Measurements from ENCODE around the gene REEP1.

REEP1 gene

GRCh38 chr2:86238354-86238753 is 99.1 kb downstream of the REEP1 start:
- Histone ChIP-seq H3K27me3 (ENCODE audit: insufficient read depth, low read length) (no peaks in the 10 kb centered on the region), H3F3A (ENCODE audit: insufficient read depth, low read length) (no peaks in the 10 kb centered on the region), H3K27ac (ENCODE audit: low read depth, low read length, poor library complexity, severe bottlenecking) (no peak overlapping the region), H3K9ac (ENCODE audit: low read length) (no peak overlapping the region), H3K36me3 (ENCODE audit: insufficient read depth, low read length) (no peaks in the 10 kb centered on the region), H2AFZ (ENCODE audit: low read length) (no peak overlapping the region), H3K4me1 (ENCODE audit: insufficient read depth, low read length, severe bottlenecking) (peaks cover 11% of the 10 kb centered on the region), H3K4me2 (ENCODE audit: low read length) (no peak overlapping the region), H3K4me3 (ENCODE audit: low read depth, low read length, poor library complexity, severe bottlenecking) (no peak overlapping the region), H3K9me2 (ENCODE audit: low read depth, low read length) (no peaks in the 10 kb centered on the region), H4K20me1 (ENCODE audit: insufficient read depth, low read length) (no peaks in the 10 kb centered on the region), H3K9me3 (ENCODE audit: low read length) (no peaks in the 10 kb centered on the region), H3K79me2 (ENCODE audit: insufficient read depth, low read length) (no peaks in the 10 kb centered on the region)
- no peak for TF ChIP-seq CTCF (IDR thresholded peaks at IDR 0.05; ENCODE audit: low read length)
- TF ChIP-seq EZH2 (IDR thresholded peaks at IDR 0.05; ENCODE audit: borderline replicate concordance, low read length) = no peak

GRCh38 chr2:86237172-86237571 is 100.3 kb downstream of the REEP1 start:
- H3K4me3 ChIP-seq (ENCODE audit: low read depth, low read length, poor library complexity, severe bottlenecking) = no peak overlapping the region
- no peaks in the 10 kb centered on the region for H3K79me2 ChIP-seq (ENCODE audit: insufficient read depth, low read length)
- H3K9me3 ChIP-seq (ENCODE audit: low read length) = no peaks in the 10 kb centered on the region
- H4K20me1 ChIP-seq (ENCODE audit: insufficient read depth, low read length) = no peaks in the 10 kb centered on the region
- H3K27me3 ChIP-seq (ENCODE audit: insufficient read depth, low read length) = no peaks in the 10 kb centered on the region
- H3K4me1 ChIP-seq (ENCODE audit: insufficient read depth, low read length, severe bottlenecking) = peaks cover 11% of the 10 kb centered on the region
- no peak overlapping the region for H3K27ac ChIP-seq (ENCODE audit: low read depth, low read length, poor library complexity, severe bottlenecking)
- H3K9ac ChIP-seq (ENCODE audit: low read length) = no peak overlapping the region
- no peaks in the 10 kb centered on the region for H3K9me2 ChIP-seq (ENCODE audit: low read depth, low read length)
- no peak overlapping the region for H2AFZ ChIP-seq (ENCODE audit: low read length)
- no peak for TF ChIP-seq EZH2 (IDR thresholded peaks at IDR 0.05; ENCODE audit: borderline replicate concordance, low read length)
- no peaks in the 10 kb centered on the region for H3K36me3 ChIP-seq (ENCODE audit: insufficient read depth, low read length)
- no peak overlapping the region for H3K4me2 ChIP-seq (ENCODE audit: low read length)
- H3F3A ChIP-seq (ENCODE audit: insufficient read depth, low read length) = no peaks in the 10 kb centered on the region

GRCh38 chr2:86235196-86235980 is 102.0 kb downstream of the REEP1 start:
- TF ChIP-seq EZH2 (IDR thresholded peaks at IDR 0.05; ENCODE audit: borderline replicate concordance, low read length) (no peak), CTCF (IDR thresholded peaks at IDR 0.05; ENCODE audit: low read length) (no peak)
- Histone ChIP-seq H4K20me1 (ENCODE audit: insufficient read depth, low read length) (no peaks in the 10 kb centered on the region), H3K9me2 (ENCODE audit: low read depth, low read length) (no peaks in the 10 kb centered on the region), H3K4me1 (ENCODE audit: insufficient read depth, low read length, severe bottlenecking) (peaks cover 11% of the 10 kb centered on the region), H3K4me3 (ENCODE audit: low read depth, low read length, poor library complexity, severe bottlenecking) (no peak overlapping the region), H3F3A (ENCODE audit: insufficient read depth, low read length) (no peaks in the 10 kb centered on the region), H3K36me3 (ENCODE audit: insufficient read depth, low read length) (no peaks in the 10 kb centered on the region), H3K4me2 (ENCODE audit: low read length) (no peak overlapping the region), H3K79me2 (ENCODE audit: insufficient read depth, low read length) (no peaks in the 10 kb centered on the region), H3K27ac (ENCODE audit: low read depth, low read length, poor library complexity, severe bottlenecking) (no peak overlapping the region), H3K9me3 (ENCODE audit: low read length) (no peaks in the 10 kb centered on the region), H3K27me3 (ENCODE audit: insufficient read depth, low read length) (no peaks in the 10 kb centered on the region), H2AFZ (ENCODE audit: low read length) (no peak overlapping the region), H3K9ac (ENCODE audit: low read length) (no peak overlapping the region)
